ENCODE results near the gene KRTAP9-8.
"Not testable (repeated sequence)": the region's sequence is repeated elsewhere in the genome, so short reads cannot be mapped to it uniquely, and the experiment has no call there.

Gene KRTAP9-8

DNA sequence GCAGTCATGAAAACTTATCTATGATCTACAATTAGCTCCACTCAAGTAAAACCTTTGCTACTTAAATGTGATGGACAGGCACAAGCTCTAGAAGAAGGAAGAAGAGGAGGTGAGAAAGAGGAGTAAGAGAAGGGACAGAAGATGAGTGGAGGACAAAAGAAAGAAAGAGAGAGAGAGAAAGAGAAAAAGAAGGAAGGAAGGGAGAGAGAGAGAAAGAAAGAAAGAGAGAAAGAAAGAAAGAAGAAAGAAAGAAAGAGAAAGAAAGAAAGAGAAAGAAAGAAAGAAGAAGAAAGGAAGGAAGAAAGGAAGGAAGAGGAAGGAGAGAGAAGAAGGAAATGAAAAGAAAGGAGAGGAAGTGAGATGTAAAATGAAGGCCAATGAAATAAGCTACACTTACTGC, 7.7 kb upstream of the KRTAP9-8 start:
- H3K9me3 ChIP-seq (ENCODE audit: control insufficient read depth, insufficient read depth, low read length) = no peaks in the 10 kb centered on the region
- H3K27me3 ChIP-seq (ENCODE audit: control insufficient read depth, insufficient read depth, low read length) = no peaks in the 10 kb centered on the region
- H3K36me3 ChIP-seq (ENCODE audit: control insufficient read depth, insufficient read depth, low read length) = no peaks in the 10 kb centered on the region
- no peak overlapping the region for H3K4me3 ChIP-seq (ENCODE audit: low read depth, low read length)
- H3K9ac ChIP-seq (ENCODE audit: low read depth, low read length) = no peak overlapping the region
- H3K4me1 ChIP-seq (ENCODE audit: control insufficient read depth, insufficient read depth, low read length) = no peaks in the 10 kb centered on the region

DNA sequence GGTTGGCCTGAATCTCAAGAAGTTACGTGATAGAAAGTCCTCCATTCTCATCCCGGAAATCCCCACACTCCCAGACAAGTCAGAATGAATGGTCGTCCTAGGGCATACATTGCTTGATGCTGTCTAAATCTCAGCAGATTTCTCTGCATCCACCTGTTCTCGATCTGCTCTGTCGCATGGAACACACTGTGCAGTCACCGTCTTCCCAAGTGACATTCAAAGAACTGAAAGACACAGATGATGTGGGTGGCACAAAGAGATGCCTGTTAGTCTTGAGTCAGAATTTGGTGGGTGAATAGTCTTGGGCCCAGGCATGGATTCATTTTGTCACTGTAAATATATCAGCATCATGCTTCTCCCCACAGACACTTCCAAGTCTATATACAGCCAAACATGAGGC, 6.1 kb upstream of the KRTAP9-8 start:
- Histone ChIP-seq H3K4me3 (ENCODE audit: low read depth, low read length) (no peak overlapping the region), H3K9me3 (ENCODE audit: control insufficient read depth, insufficient read depth, low read length) (no peaks in the 10 kb centered on the region), H3K36me3 (ENCODE audit: control insufficient read depth, insufficient read depth, low read length) (no peaks in the 10 kb centered on the region)

DNA sequence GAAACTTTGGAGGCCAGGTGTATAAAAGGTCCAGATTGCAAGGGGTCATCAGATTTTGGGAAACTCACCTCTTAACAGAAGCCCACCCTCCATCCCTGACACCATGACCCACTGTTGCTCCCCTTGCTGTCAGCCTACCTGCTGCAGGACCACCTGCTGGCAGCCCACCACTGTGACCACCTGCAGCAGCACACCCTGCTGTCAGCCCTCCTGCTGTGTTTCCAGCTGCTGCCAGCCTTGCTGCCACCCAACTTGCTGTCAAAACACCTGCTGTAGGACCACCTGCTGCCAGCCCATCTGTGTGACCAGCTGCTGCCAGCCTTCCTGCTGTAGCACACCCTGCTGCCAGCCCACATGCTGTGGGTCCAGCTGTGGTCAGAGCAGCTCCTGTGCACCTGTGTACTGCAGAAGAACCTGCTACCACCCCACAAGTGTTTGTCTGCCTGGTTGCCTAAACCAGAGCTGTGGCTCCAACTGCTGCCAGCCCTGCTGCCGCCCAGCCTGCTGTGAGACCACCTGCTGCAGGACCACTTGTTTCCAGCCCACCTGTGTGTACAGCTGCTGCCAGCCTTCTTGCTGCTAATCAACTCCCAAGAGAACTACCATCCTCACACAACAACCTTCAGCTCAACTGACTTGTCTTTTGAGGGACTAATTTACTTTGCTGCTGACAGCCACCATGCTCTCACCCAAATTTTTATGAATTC, 5.2 kb upstream of the KRTAP9-8 start, which contains the start of gene KRTAP9-3:
KRTAP9-3 (plus strand) TSS at position 51 of the 707 bp plus-strand sequence; CDS start at position 104, 53 bp downstream.
- not testable (repeated sequence) for H3K9ac ChIP-seq (ENCODE audit: low read depth, low read length); H3K27me3 ChIP-seq (ENCODE audit: control insufficient read depth, insufficient read depth, low read length)

More for the DNA sequence above, 6.1 kb upstream of the KRTAP9-8 start:
- Histone ChIP-seq H3K27me3 (ENCODE audit: control insufficient read depth, insufficient read depth, low read length) (no peaks in the 10 kb centered on the region), H3K9ac (ENCODE audit: low read depth, low read length) (no peak overlapping the region), H3K4me1 (ENCODE audit: control insufficient read depth, insufficient read depth, low read length) (no peaks in the 10 kb centered on the region)

DNA sequence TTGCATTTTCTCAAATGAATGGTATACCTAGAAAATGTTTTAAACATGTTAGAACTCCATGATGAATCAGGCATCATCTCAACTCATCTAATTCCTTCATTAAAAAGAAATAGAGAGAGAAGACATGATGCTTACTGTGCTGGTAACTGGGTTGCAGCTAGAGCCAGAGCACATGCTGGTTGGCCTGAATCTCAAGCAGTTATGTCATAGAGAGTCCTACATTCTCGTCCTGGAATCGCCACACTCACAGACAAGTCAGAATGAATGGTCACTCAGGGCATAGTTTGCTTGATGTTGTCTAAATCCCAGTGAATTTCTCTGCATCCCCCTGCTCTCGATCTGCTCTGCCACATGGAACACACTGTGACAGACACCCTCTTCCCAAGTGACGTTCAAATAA, 683 bp upstream of the KRTAP9-8 start:
- H3K9me3 ChIP-seq (ENCODE audit: control insufficient read depth, insufficient read depth, low read length); H3K9ac ChIP-seq (ENCODE audit: low read depth, low read length); H3K4me3 ChIP-seq (ENCODE audit: low read depth, low read length); H3K4me1 ChIP-seq (ENCODE audit: control insufficient read depth, insufficient read depth, low read length); H3K27me3 ChIP-seq (ENCODE audit: control insufficient read depth, insufficient read depth, low read length); H3K36me3 ChIP-seq (ENCODE audit: control insufficient read depth, insufficient read depth, low read length): not testable (repeated sequence)

More for the DNA sequence above, 5.2 kb upstream of the KRTAP9-8 start, which contains the start of gene KRTAP9-3:
- H3K4me1 ChIP-seq (ENCODE audit: control insufficient read depth, insufficient read depth, low read length); H3K36me3 ChIP-seq (ENCODE audit: control insufficient read depth, insufficient read depth, low read length); H3K9me3 ChIP-seq (ENCODE audit: control insufficient read depth, insufficient read depth, low read length); H3K4me3 ChIP-seq (ENCODE audit: low read depth, low read length): not testable (repeated sequence)

DNA sequence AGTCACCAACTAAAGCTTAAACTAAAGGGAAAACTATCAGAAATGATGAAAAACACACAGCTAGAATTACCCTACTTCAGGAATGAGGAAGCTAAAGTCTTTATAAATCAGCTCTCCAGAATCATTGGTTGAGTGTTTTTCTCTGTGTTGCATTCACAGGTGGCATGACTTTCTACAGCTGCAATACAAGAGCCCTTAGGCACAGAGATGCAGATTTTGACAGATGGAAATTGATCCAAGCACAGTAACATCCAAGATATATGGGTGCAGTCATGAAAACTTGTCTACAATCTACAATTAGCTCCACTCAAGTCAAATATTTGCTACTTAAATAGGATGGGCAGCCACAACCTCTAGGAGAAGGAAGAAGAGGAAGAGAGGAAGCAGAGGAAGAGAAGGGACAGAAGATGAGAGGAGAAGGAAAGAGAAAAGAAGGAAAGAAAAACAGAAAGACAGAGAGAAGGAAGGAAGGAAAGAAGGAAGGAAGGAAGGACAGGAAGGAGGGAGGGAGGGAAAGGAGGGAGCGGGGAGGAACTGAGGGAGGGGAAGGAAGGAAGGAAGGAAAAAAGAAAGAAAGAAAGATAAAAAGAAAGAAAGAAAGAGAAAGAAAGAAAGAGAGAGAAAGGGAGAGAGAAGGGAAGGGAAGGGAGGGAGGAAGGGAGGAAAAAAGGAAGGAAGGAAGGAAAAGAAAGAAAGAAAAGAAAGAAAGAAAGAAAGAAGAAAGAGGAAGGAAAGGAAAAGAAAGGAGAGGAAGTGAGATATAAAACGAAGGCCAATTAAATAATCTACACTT, 9.4 kb downstream of the KRTAP9-8 start:
- H3K4me3 ChIP-seq (ENCODE audit: low read depth, low read length); H3K36me3 ChIP-seq (ENCODE audit: control insufficient read depth, insufficient read depth, low read length); H3K4me1 ChIP-seq (ENCODE audit: control insufficient read depth, insufficient read depth, low read length); H3K9me3 ChIP-seq (ENCODE audit: control insufficient read depth, insufficient read depth, low read length); H3K9ac ChIP-seq (ENCODE audit: low read depth, low read length); H3K27me3 ChIP-seq (ENCODE audit: control insufficient read depth, insufficient read depth, low read length): not testable (repeated sequence)

DNA sequence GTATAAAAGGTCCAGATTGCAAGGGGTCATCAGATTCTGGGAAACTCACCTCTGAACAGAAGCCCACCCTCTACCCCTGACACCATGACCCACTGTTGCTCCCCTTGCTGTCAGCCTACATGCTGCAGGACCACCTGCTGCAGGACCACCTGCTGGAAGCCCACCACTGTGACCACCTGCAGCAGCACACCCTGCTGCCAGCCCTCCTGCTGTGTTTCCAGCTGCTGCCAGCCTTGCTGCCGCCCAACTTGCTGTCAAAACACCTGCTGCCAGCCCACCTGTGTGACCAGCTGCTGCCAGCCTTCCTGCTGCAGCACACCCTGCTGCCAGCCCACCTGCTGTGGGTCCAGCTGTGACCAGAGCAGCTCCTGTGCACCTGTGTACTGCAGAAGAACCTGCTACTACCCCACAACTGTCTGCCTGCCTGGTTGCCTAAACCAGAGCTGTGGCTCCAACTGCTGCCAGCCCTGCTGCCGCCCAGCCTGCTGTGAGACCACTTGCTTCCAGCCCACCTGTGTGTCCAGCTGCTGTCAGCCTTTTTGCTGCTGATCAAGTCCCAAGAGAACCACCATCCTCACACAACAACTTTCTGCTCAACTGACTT, 11.9 kb downstream of the KRTAP9-8 start, which contains the start of gene KRTAP9-4:
KRTAP9-4 (plus strand) TSS at position 51 of the 604 bp plus-strand sequence; CDS start at position 85, 34 bp downstream.
- H3K9me3 ChIP-seq (ENCODE audit: control insufficient read depth, insufficient read depth, low read length); H3K27me3 ChIP-seq (ENCODE audit: control insufficient read depth, insufficient read depth, low read length); H3K4me1 ChIP-seq (ENCODE audit: control insufficient read depth, insufficient read depth, low read length); H3K4me3 ChIP-seq (ENCODE audit: low read depth, low read length); H3K36me3 ChIP-seq (ENCODE audit: control insufficient read depth, insufficient read depth, low read length); H3K9ac ChIP-seq (ENCODE audit: low read depth, low read length): not testable (repeated sequence)

DNA sequence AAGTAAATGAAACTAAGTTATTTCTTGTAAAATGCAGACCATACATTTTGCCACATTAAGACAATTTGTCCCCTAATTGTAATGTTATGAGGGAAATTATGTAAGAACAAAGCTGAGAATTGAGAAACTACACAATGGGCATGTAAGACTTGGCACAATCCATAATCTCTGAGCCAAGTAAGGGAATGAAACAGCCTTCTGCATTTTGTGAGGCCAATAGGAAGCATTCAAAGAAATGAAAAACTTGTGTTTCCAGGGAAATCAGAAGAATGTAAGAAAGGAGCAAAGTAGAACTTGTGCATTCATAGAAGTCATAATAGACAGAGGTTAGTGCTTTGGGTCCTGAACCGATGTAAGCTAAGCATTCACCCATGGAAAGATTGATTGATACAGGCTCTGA, 13.5 kb downstream of the KRTAP9-8 start:
- H3K27me3 ChIP-seq (ENCODE audit: control insufficient read depth, insufficient read depth, low read length) = no peaks in the 10 kb centered on the region
- H3K36me3 ChIP-seq (ENCODE audit: control insufficient read depth, insufficient read depth, low read length) = no peaks in the 10 kb centered on the region
- no peak overlapping the region for H3K4me3 ChIP-seq (ENCODE audit: low read depth, low read length)
- H3K9ac ChIP-seq (ENCODE audit: low read depth, low read length) = no peak overlapping the region
- no peaks in the 10 kb centered on the region for H3K4me1 ChIP-seq (ENCODE audit: control insufficient read depth, insufficient read depth, low read length)
- H3K9me3 ChIP-seq (ENCODE audit: control insufficient read depth, insufficient read depth, low read length) = no peaks in the 10 kb centered on the region

DNA sequence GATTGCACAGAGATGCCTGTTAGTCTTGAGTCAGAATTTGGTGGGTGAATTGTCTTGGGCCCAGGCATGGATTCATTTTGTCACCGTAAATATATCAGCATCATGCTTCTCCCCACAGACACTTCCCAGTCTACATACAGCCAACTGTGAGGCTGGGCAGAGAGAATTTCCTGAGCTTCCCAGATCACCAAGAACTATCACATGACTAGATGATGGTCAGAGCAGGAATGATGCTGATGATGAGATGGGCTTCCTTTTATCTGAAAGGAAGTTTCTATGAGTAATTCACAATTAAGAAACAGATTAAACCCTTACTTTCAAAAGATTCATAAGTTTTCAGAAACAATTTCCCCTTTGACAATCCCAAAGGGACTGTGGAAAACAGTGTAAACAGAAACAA, 17.1 kb downstream of the KRTAP9-8 start:
- H3K27me3 ChIP-seq (ENCODE audit: control insufficient read depth, insufficient read depth, low read length) = no peaks in the 10 kb centered on the region
- no peaks in the 10 kb centered on the region for H3K4me1 ChIP-seq (ENCODE audit: control insufficient read depth, insufficient read depth, low read length)
- H3K9me3 ChIP-seq (ENCODE audit: control insufficient read depth, insufficient read depth, low read length) = no peaks in the 10 kb centered on the region
- no peak overlapping the region for H3K9ac ChIP-seq (ENCODE audit: low read depth, low read length)
- no peaks in the 10 kb centered on the region for H3K36me3 ChIP-seq (ENCODE audit: control insufficient read depth, insufficient read depth, low read length)
- no peak overlapping the region for H3K4me3 ChIP-seq (ENCODE audit: low read depth, low read length)

DNA sequence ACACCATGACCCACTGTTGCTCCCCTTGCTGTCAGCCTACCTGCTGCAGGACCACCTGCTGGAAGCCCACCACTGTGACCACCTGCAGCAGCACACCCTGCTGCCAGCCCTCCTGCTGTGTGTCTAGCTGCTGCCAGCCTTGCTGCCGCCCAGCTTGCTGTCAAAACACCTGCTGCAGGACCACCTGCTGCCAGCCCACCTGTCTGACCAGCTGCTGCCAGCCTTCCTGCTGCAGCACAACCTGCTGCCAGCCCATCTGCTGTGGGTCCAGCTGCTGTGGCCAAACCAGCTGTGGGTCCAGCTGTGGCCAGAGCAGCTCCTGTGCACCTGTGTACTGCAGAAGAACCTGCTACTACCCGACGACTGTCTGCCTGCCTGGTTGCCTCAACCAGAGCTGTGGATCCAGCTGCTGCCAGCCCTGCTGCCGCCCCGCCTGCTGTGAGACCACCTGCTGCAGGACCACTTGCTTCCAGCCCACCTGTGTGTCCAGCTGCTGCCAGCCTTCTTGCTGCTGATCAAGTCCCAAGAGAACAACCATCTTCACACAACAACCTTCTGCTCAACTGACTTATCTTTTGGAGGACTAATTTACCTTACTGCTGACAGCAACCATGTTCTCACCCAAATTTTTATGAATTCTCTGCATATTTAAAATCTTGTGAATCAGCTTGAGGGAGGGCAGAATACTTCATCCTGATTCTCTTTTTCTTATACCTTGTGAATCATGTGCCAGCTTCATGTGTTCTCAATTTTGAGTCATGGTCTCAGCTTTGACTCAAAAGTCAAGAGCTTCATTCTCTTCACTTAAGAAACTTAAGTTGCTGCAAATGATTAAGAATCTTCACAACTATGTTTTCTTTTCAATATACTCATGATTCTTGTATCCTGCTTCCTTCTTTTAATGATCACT, 17.8 kb downstream of the KRTAP9-8 start, which contains the start of gene KRTAP9-9:
KRTAP9-9 (plus strand) TSS at position 4 of the 910 bp plus-strand sequence.
- not testable (repeated sequence) for H3K4me3 ChIP-seq (ENCODE audit: low read depth, low read length); H3K27me3 ChIP-seq (ENCODE audit: control insufficient read depth, insufficient read depth, low read length); H3K9me3 ChIP-seq (ENCODE audit: control insufficient read depth, insufficient read depth, low read length); H3K36me3 ChIP-seq (ENCODE audit: control insufficient read depth, insufficient read depth, low read length); H3K9ac ChIP-seq (ENCODE audit: low read depth, low read length); H3K4me1 ChIP-seq (ENCODE audit: control insufficient read depth, insufficient read depth, low read length)

DNA sequence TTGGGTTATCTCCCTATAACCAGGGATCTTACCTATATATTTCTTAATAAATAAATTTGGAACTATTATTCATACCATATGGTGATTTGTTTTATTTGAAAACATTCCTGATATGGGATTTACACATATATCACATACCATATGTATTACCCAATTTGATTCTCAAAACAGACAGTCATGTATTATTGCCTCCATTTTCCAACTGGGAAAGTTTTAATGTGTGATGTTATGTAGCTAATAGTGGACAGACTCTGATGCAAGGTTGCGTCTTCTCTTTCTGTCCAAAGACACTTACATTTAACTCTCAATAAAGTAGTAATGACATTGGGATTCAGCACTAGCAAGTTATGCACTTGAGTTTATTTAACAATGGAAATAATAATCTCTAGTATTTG, 18.5 kb downstream of the KRTAP9-8 start:
- no peaks in the 10 kb centered on the region for H3K36me3 ChIP-seq (ENCODE audit: control insufficient read depth, insufficient read depth, low read length)
- H3K4me3 ChIP-seq (ENCODE audit: low read depth, low read length) = no peak overlapping the region
- no peaks in the 10 kb centered on the region for H3K9me3 ChIP-seq (ENCODE audit: control insufficient read depth, insufficient read depth, low read length)
- no peaks in the 10 kb centered on the region for H3K4me1 ChIP-seq (ENCODE audit: control insufficient read depth, insufficient read depth, low read length)
- H3K27me3 ChIP-seq (ENCODE audit: control insufficient read depth, insufficient read depth, low read length) = no peaks in the 10 kb centered on the region
- H3K9ac ChIP-seq (ENCODE audit: low read depth, low read length) = no peak overlapping the region

DNA sequence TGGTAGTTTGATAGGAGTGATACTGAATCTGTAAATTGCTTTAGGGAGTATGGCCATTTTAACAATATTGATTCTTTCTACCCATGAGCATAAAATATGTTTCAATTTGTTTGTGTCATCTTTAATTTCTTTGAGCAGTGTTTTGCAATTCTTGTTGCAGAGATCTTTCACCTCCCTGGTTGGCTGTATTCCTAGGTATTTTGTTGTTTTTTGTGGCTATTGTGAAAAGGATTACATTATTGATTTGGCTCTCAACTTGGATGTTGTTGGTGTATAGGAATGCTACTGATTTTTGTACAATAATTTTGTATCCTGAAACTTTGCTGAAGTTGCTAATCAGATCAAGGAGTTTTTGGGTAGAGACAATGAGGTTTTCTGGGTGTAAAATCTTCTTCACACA, 20.6 kb downstream of the KRTAP9-8 start:
- Histone ChIP-seq H3K36me3 (ENCODE audit: control insufficient read depth, insufficient read depth, low read length) (no peaks in the 10 kb centered on the region), H3K9me3 (ENCODE audit: control insufficient read depth, insufficient read depth, low read length) (no peaks in the 10 kb centered on the region), H3K4me1 (ENCODE audit: control insufficient read depth, insufficient read depth, low read length) (no peaks in the 10 kb centered on the region), H3K27me3 (ENCODE audit: control insufficient read depth, insufficient read depth, low read length) (no peaks in the 10 kb centered on the region), H3K9ac (ENCODE audit: low read depth, low read length) (no peak overlapping the region), H3K4me3 (ENCODE audit: low read depth, low read length) (no peak overlapping the region)
